Right lobe of liver (tissue), 6 donors: Measurements from ENCODE around the gene SCN8A. TPM values are rescaled to one million over a fixed set of nuclear protein-coding genes. Genes with fewer than 3 reads are reported as not detected.
"Not testable (repeated sequence)": the region's sequence is repeated elsewhere in the genome, so short reads cannot be mapped to it uniquely, and the experiment has no call there.

ENCODE experiments used
- ATAC-seq, 4 donors: fragments of 200-7000 bp; cut with Tn5 transposase; one replicate each; pipeline ENCODE4 v1.9.1; 2020; ENCODE audit warnings: mild to moderate bottlenecking in 4 of 4, moderate library complexity in 4 of 4
- DNase-seq, 3 donors: peaks; one replicate each; pipeline ENCODE4 v3.0.0-alpha.2; 2020
- H3K27ac ChIP-seq, 3 donors: fragments of 200-600 bp; one replicate each; pipeline ENCODE4 v1.8.0; 2022
- H3K27me3 ChIP-seq, 2 donors: fragments of 200-600 bp; one replicate each; pipeline ENCODE4 v1.8.0; 2022
- H3K36me3 ChIP-seq, 4 donors: fragments of 200-600 bp; sonication (generic) in 1 of 4; one replicate each; pipeline versions ENCODE4 v1.5.1 to v1.8.0; 2017 to 2022; ENCODE audit warnings: control low read depth in 1 of 4
- H3K4me1 ChIP-seq, 4 donors: fragments of 200-600 bp; sonication (generic) in 1 of 4; one replicate each; pipeline versions ENCODE4 v1.5.1 to v1.8.0; 2017 to 2022; ENCODE audit warnings: control low read depth in 1 of 4
- H3K4me3 ChIP-seq, 3 donors: fragments of 200-600 bp; one replicate each; pipeline ENCODE4 v1.8.0; 2022
- H3K9me3 ChIP-seq, 4 donors: fragments of 200-600 bp; sonication (generic) in 1 of 4; one replicate each; pipeline versions ENCODE4 v1.5.1 to v1.8.0; 2017 to 2022; ENCODE audit warnings: control low read depth in 1 of 4
- CTCF ChIP-seq, 4 donors: fragments of 200-600 bp in 3 of 4; fragments of 450-650 bp in 1 of 4; IDR thresholded peaks; one replicate each; pipeline versions ENCODE4 v1.5.1 to v1.8.0; 2016 to 2022; ENCODE audit warnings: antibody characterized with exemption in 4 of 4, mild to moderate bottlenecking in 2 of 4
- POLR2A ChIP-seq: fragments of 450-650 bp; IDR thresholded peaks from one replicate; pipeline ENCODE4 v1.6.1; 2017; ENCODE audit warnings: antibody characterized with exemption, mild to moderate bottlenecking
- WGBS: methylation state at CpG from one replicate; pipeline ENCODE4 v1.1.6; 2018; ENCODE audit warnings: low coverage, low lambda C conversion rate; ENCODE audit not compliant: insufficient coverage; ENCODE audit errors: missing lambda C conversion rate; 5-methylcytosine and 5-hydroxymethylcytosine counted together
- intact Hi-C, 2 donors: fragments of 100-400 bp; cut with DNase I; formaldehyde crosslinking; loops; one replicate each; pipeline versions ENCODE4 v1.11.2 to v1.14.1; 2022
- total RNA-seq, 6 experiments: library from RNA; depleted of rRNA in 2 of 6; stranded (reverse); fragments of >200 nt in 2 of 6; fragmentation: NEBNext Ultra II Directional in 3 of 6; extraction: Animal tissue kit (Norgen Biotek cat#: 25700) in 3 of 6; gene quantifications; one replicate each; pipeline versions ENCODE4 v1.1.0 to v1.2.4, GENCODE V29; 2016 to 2023
- donor health status: DM: no; HTN: yes; CAD: no.
- donor health status: DM: no; HTN: no; CAD: no.
- donor health status: DM: no; HTN: no; CAD: no.
- donor health status: DM: no; HTN: yes; CAD: no.
- donor health status: DM: no; HTN: yes; CAD: no.

The SCN8A gene
- total RNA-seq, 6 experiments from 2014 or later, result 1.7 to 5.6 (median 3.7) TPM

- ATAC-seq (no peak), DNase-seq (no peak)
- no peaks in the 10 kb centered on the region for H3K36me3 ChIP-seq
- H3K27me3 ChIP-seq, result no peaks in the 10 kb centered on the region
- peaks cover 0 to 3% (median 0%) of the 10 kb centered on the region in 4 donors for H3K9me3 ChIP-seq
- TF ChIP-seq CTCF (IDR thresholded peaks at IDR 0.05) (no peak), POLR2A (no peak)
- intact Hi-C loops, result no loop called here
- H3K4me3 ChIP-seq, result no peak overlapping the region
- H3K27ac ChIP-seq, result no peak overlapping the region
- no peaks in the 10 kb centered on the region for H3K4me1 ChIP-seq
Measured at GRCh38 chr12:51642286-51642685, 51.3 kb downstream of the SCN8A start.

GRCh38 chr12:51643951-51644350, 52.9 kb downstream of the SCN8A start:
- TF ChIP-seq POLR2A (no peak), CTCF (IDR thresholded peaks at IDR 0.05) (no peak)
- DNase-seq (no peak), ATAC-seq (no peak)
- Histone ChIP-seq H3K9me3 (no peaks in the 10 kb centered on the region), H3K27ac (no peak overlapping the region), H3K36me3 (no peaks in the 10 kb centered on the region), H3K4me1 (no peaks in the 10 kb centered on the region), H3K4me3 (no peak overlapping the region), H3K27me3 (no peaks in the 10 kb centered on the region)
- WGBS, result 88% methylated on average over 1 of the region's 1 CpG
- intact Hi-C loops, result no loop called here

- H3K4me3 ChIP-seq, DNase-seq, ATAC-seq, H3K9me3 ChIP-seq, intact Hi-C loops, H3K27ac ChIP-seq, H3K27me3 ChIP-seq, H3K4me1 ChIP-seq, H3K36me3 ChIP-seq: not testable (repeated sequence)
- no CpG with 5 or more reads among the region's 23 CpGs for WGBS
Measured at GRCh38 chr12:51644691-51645090, 53.7 kb downstream of the SCN8A start.

- TF ChIP-seq CTCF (IDR thresholded peaks at IDR 0.05) (no peak), POLR2A (no peak)
- no peak for DNase-seq
- no peak overlapping the region for H3K4me3 ChIP-seq
- H3K9me3 ChIP-seq, result no peaks in the 10 kb centered on the region
- intact Hi-C loops, result no loop called here
- 79% methylated on average over 2 of the region's 2 CpGs for WGBS
- no peak overlapping the region for H3K27ac ChIP-seq
- no peaks in the 10 kb centered on the region for H3K36me3 ChIP-seq
- H3K4me1 ChIP-seq, result no peaks in the 10 kb centered on the region
- ATAC-seq, result no peak
- H3K27me3 ChIP-seq, result no peaks in the 10 kb centered on the region
Measured at GRCh38 chr12:51645961-51646360, 54.9 kb downstream of the SCN8A start.

GRCh38 chr12:51647647-51648046, 56.6 kb downstream of the SCN8A start:
- ATAC-seq, result no peak
- DNase-seq, result no peak
- intact Hi-C loops, result no loop called here
- no peak overlapping the region for H3K4me3 ChIP-seq
- H3K27ac ChIP-seq, result no peak overlapping the region
- TF ChIP-seq POLR2A (no peak), CTCF (IDR thresholded peaks at IDR 0.05) (no peak)
- H3K4me1 ChIP-seq, result no peaks in the 10 kb centered on the region
- WGBS, result 87% methylated on average over 3 of the region's 4 CpGs
- no peaks in the 10 kb centered on the region for H3K27me3 ChIP-seq
- no peaks in the 10 kb centered on the region for H3K36me3 ChIP-seq
- no peaks in the 10 kb centered on the region for H3K9me3 ChIP-seq
